GM23338 (cell line): ENCODE measurements around the gene AFAP1. TPM values are rescaled to one million over a fixed set of nuclear protein-coding genes. Genes with fewer than 3 reads are reported as not detected.

ENCODE experiments used
- ATAC-seq: fragments of 200-7000 bp; cut with Tn5 transposase; 3 replicates; pipeline ENCODE4 v1.9.1; 2020
- DNase-seq: peaks from one replicate; pipeline ENCODE4 v3.0.0-alpha.2; 2015; ENCODE audit warnings: low spot score
- H2AFZ ChIP-seq: fragments of 200-600 bp; sonication (generic); 2 replicates; pipeline ENCODE4 v1.8.0; 2016; ENCODE audit warnings: antibody characterized with exemption, mild to moderate bottlenecking, moderate library complexity
- H3F3A ChIP-seq: fragments of 200-600 bp; sonication (generic); replicated peaks from 2 replicates; pipeline ENCODE4 v1.8.0; 2017; ENCODE audit warnings: antibody characterized with exemption, mixed run types, low read depth
- H3K27ac ChIP-seq: fragments of 200-600 bp; sonication (generic); 2 replicates; pipeline ENCODE4 v1.6.1; 2016; ENCODE audit warnings: low read depth
- H3K27me3 ChIP-seq: fragments of 200-600 bp; sonication (generic); 2 replicates; pipeline ENCODE4 v1.8.0; 2016; ENCODE audit warnings: mild to moderate bottlenecking, mixed run types, moderate library complexity; ENCODE audit not compliant: insufficient read depth
- H3K36me3 ChIP-seq: fragments of 200-600 bp; sonication (generic); 2 replicates; pipeline ENCODE4 v1.8.0; 2016; ENCODE audit warnings: mild to moderate bottlenecking; ENCODE audit not compliant: insufficient read depth
- H3K4me1 ChIP-seq: fragments of 200-600 bp; sonication (generic); 2 replicates; pipeline ENCODE4 v1.8.0; 2016; ENCODE audit warnings: mild to moderate bottlenecking, moderate library complexity; ENCODE audit not compliant: insufficient read depth
- H3K4me2 ChIP-seq: fragments of 200-600 bp; sonication (generic); 2 replicates; pipeline ENCODE4 v1.7.1; 2017; ENCODE audit warnings: mixed run types
- H3K4me3 ChIP-seq: fragments of 200-600 bp; sonication (generic); 2 replicates; pipeline ENCODE4 v1.6.1; 2016; ENCODE audit warnings: mixed run types
- H3K79me2 ChIP-seq: fragments of 200-600 bp; sonication (generic); replicated peaks from 2 replicates; pipeline ENCODE4 v1.8.0; 2017; ENCODE audit warnings: mild to moderate bottlenecking; ENCODE audit not compliant: insufficient read depth
- H3K9me2 ChIP-seq: fragments of 200-600 bp; sonication (generic); 2 replicates; pipeline ENCODE4 v1.8.0; 2017; ENCODE audit not compliant: insufficient read depth
- H4K20me1 ChIP-seq: fragments of 200-600 bp; sonication (generic); replicated peaks from 2 replicates; pipeline ENCODE4 v1.8.0; 2017; ENCODE audit warnings: mild to moderate bottlenecking; ENCODE audit not compliant: insufficient read depth
- H3K27ac Mint-ChIP-seq: 2 replicates; pipeline ENCODE4 v1.8.0; 2020; ENCODE audit warnings: inconsistent platforms, mild to moderate bottlenecking, moderate library complexity, mixed read lengths
- H3K27me3 Mint-ChIP-seq: 3 replicates; pipeline ENCODE4 v1.8.0; 2022; ENCODE audit warnings: low read depth, mild to moderate bottlenecking, moderate library complexity, mixed read lengths, inconsistent platforms; ENCODE audit not compliant: insufficient read depth, poor library complexity
- H3K36me3 Mint-ChIP-seq: 3 replicates; pipeline ENCODE4 v1.8.0; 2021; ENCODE audit warnings: low read depth, mild to moderate bottlenecking, inconsistent platforms, moderate library complexity, mixed read lengths
- H3K4me1 Mint-ChIP-seq: 3 replicates; pipeline ENCODE4 v1.8.0; 2020; ENCODE audit warnings: mild to moderate bottlenecking, inconsistent platforms, mixed read lengths
- H3K4me3 Mint-ChIP-seq: 3 replicates; pipeline ENCODE4 v1.8.0; 2021; ENCODE audit warnings: moderate library complexity, mild to moderate bottlenecking, inconsistent platforms, mixed read lengths
- H3K9me3 Mint-ChIP-seq: 3 replicates; pipeline ENCODE4 v1.8.0; 2020; ENCODE audit warnings: moderate library complexity, mild to moderate bottlenecking, inconsistent platforms, mixed read lengths
- CREB1 ChIP-seq: fragments of 250-450 bp; sonication (Bioruptor Pico); IDR thresholded peaks from 2 replicates; pipeline ENCODE4 v1.5.0; 2020; ENCODE audit warnings: low read depth, mild to moderate bottlenecking, moderate library complexity
- EZH2 ChIP-seq: fragments of 200-600 bp; sonication (generic); IDR thresholded peaks from one replicate; pipeline ENCODE4 v1.8.0; 2017; ENCODE audit warnings: antibody characterized with exemption, mild to moderate bottlenecking, low read depth; ENCODE audit not compliant: unreplicated experiment
- JUNB ChIP-seq: IDR thresholded peaks from one replicate; pipeline ENCODE4 v1.6.1; 2016; ENCODE audit warnings: antibody characterized with exemption; ENCODE audit not compliant: unreplicated experiment
- NANOG ChIP-seq: IDR thresholded peaks from 2 replicates; pipeline ENCODE4 v1.6.1; 2016; ENCODE audit warnings: antibody characterized with exemption, borderline replicate concordance
- POLR2AphosphoS5 ChIP-seq: IDR thresholded peaks from 2 replicates; pipeline ENCODE4 v1.6.1; 2016; ENCODE audit warnings: antibody characterized with exemption, low read depth
- STAT1 ChIP-seq: IDR thresholded peaks from one replicate; pipeline ENCODE4 v1.6.1; 2016; ENCODE audit warnings: antibody characterized with exemption; ENCODE audit not compliant: unreplicated experiment
- ZNF114 ChIP-seq: fragments of 250-450 bp; sonication (Bioruptor Pico); IDR thresholded peaks from 2 replicates; pipeline ENCODE4 v1.5.0; 2020; ENCODE audit warnings: mild to moderate bottlenecking, moderate library complexity
- polyA plus RNA-seq: library from polyadenylated mRNA; unstranded; fragments of >200 nt; fragmentation: Nextera tagmentation; extraction: Ambion mirVana; gene quantifications from 2 replicates; pipeline ENCODE4 v1.2.1, GENCODE V29; 2016
- total RNA-seq: library from RNA; depleted of rRNA; stranded (reverse); fragments of >200 nt; shearing (Covaris generic); gene quantifications from 2 replicates; pipeline ENCODE4 v1.2.3, GENCODE V29; 2014
- TF ChIP-seq, protein P1 (sequence below), 2 experiments: fragments of 200-600 bp in 1 of 2; sonication (generic) in 1 of 2; conservative IDR thresholded peaks; 2 replicates each; pipeline versions ENCODE4 v1.5.1 to v1.6.1; 2016 to 2017; ENCODE audit warnings: antibody characterized with exemption in 2 of 2, low read depth in 2 of 2, mild to moderate bottlenecking in 2 of 2, moderate library complexity in 1 of 2
- TF ChIP-seq, protein P2 (sequence below): IDR thresholded peaks from one replicate; pipeline ENCODE4 v1.6.1; 2018; ENCODE audit warnings: antibody characterized with exemption; ENCODE audit not compliant: unreplicated experiment
- TF ChIP-seq, protein P3 (sequence below): IDR thresholded peaks from 2 replicates; pipeline ENCODE4 v1.6.1; 2016; ENCODE audit warnings: antibody characterized with exemption

AFAP1 gene
- total and polyA plus RNA-seq, 2 experiments from 2014 or later, result 6.5 to 21.5 TPM

DNA sequence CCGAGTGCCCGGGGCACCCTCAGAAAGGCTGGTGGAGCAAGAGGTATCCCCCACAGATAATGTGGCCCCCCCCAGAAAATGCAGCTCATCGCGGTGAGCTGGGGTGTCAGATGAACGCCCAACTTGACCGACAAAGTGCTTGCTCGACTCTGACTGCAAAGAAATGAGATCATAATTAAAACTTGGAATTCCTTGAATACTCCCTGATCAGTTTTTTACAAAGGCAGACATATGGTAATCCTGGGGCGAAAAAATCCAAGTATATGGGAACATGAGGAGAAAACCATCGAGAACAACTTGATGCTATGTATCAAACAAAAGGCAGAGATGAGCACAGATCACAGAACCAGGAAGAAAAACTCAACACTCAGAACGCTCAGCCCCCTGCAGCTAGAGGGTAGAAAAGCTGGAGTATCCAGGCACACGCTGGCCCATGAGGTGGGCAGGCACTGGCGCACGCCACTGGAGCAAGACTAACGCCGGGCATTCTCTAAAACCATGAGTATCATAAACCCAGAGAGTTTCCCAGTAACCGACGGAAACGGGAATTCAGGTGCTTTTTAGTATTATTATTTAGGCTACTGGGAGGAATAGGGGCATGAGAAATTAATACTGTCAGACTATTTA, 127.3 kb downstream of the AFAP1 start (continued):
- TF ChIP-seq, protein P1, sequence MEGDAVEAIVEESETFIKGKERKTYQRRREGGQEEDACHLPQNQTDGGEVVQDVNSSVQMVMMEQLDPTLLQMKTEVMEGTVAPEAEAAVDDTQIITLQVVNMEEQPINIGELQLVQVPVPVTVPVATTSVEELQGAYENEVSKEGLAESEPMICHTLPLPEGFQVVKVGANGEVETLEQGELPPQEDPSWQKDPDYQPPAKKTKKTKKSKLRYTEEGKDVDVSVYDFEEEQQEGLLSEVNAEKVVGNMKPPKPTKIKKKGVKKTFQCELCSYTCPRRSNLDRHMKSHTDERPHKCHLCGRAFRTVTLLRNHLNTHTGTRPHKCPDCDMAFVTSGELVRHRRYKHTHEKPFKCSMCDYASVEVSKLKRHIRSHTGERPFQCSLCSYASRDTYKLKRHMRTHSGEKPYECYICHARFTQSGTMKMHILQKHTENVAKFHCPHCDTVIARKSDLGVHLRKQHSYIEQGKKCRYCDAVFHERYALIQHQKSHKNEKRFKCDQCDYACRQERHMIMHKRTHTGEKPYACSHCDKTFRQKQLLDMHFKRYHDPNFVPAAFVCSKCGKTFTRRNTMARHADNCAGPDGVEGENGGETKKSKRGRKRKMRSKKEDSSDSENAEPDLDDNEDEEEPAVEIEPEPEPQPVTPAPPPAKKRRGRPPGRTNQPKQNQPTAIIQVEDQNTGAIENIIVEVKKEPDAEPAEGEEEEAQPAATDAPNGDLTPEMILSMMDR (conservative IDR thresholded peaks at IDR 0.05; ENCODE audit: low read depth in 2 of 2), result no peak
- TF ChIP-seq, protein P2, sequence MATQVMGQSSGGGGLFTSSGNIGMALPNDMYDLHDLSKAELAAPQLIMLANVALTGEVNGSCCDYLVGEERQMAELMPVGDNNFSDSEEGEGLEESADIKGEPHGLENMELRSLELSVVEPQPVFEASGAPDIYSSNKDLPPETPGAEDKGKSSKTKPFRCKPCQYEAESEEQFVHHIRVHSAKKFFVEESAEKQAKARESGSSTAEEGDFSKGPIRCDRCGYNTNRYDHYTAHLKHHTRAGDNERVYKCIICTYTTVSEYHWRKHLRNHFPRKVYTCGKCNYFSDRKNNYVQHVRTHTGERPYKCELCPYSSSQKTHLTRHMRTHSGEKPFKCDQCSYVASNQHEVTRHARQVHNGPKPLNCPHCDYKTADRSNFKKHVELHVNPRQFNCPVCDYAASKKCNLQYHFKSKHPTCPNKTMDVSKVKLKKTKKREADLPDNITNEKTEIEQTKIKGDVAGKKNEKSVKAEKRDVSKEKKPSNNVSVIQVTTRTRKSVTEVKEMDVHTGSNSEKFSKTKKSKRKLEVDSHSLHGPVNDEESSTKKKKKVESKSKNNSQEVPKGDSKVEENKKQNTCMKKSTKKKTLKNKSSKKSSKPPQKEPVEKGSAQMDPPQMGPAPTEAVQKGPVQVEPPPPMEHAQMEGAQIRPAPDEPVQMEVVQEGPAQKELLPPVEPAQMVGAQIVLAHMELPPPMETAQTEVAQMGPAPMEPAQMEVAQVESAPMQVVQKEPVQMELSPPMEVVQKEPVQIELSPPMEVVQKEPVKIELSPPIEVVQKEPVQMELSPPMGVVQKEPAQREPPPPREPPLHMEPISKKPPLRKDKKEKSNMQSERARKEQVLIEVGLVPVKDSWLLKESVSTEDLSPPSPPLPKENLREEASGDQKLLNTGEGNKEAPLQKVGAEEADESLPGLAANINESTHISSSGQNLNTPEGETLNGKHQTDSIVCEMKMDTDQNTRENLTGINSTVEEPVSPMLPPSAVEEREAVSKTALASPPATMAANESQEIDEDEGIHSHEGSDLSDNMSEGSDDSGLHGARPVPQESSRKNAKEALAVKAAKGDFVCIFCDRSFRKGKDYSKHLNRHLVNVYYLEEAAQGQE, result no peak
- TF ChIP-seq EZH2, result no peak
- TF ChIP-seq, protein P3, sequence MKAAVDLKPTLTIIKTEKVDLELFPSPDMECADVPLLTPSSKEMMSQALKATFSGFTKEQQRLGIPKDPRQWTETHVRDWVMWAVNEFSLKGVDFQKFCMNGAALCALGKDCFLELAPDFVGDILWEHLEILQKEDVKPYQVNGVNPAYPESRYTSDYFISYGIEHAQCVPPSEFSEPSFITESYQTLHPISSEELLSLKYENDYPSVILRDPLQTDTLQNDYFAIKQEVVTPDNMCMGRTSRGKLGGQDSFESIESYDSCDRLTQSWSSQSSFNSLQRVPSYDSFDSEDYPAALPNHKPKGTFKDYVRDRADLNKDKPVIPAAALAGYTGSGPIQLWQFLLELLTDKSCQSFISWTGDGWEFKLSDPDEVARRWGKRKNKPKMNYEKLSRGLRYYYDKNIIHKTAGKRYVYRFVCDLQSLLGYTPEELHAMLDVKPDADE, result no peak

DNA sequence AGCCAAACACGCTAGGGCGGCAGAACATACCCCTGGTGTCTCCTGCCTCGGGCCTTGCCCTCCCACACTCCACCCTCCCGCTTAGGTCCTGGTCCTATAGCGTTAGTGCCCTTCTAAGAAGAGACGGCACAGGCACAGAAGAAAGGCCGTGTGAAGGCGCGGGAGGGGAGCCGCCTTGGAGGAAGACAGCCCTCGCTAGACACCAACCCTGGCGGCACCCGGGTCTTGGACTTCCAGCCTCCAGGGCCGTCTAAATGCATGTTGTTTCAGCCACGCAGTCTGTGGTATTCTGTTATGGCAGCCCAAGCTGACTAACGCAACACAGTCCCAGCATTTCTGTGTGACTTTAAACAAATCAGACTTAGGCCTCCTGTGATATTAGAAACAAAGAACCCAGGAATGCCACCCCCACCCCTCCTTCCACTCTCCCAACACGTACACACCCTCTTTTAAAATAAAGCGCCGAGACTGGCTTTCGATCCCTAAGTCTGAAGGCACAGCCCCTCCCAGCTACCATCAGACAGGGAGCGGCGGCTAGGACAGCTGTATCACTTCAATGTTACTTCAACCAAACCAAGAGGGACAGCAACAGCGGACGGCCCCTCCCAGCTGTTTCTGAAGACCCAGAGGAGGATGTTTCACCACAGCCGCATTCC, 128.0 kb downstream of the AFAP1 start:
- peak; percentile 19 for ATAC-seq
- Histone ChIP-seq H3K4me1 (peaks cover 18% of the 10 kb centered on the region; the same call in 1 of the 2 replicates), H3K27me3 (no peaks in the 10 kb centered on the region), H2AFZ (no peak overlapping the region), H3K4me2 (no peak overlapping the region), H3K27ac (peak overlapping the region; percentile 63; the same call in 1 of the 2 replicates), H3K9me2 (no peaks in the 10 kb centered on the region), H4K20me1 (no peaks in the 10 kb centered on the region; the same call in 1 of the 2 replicates), H3K36me3 (peaks cover 3% of the 10 kb centered on the region; the same call in 1 of the 2 replicates), H3F3A (no peaks in the 10 kb centered on the region), H3K79me2 (no peaks in the 10 kb centered on the region), H3K4me3 (no peak overlapping the region)
- no peak overlapping the region; the same call in 1 of the 2 replicates for H3K27ac Mint-ChIP-seq
- H3K4me1 Mint-ChIP-seq, result peaks cover 27% of the 10 kb centered on the region
- H3K9me3 Mint-ChIP-seq, result no peaks in the 10 kb centered on the region; the same call in 2 of the 3 replicates
- H3K27me3 Mint-ChIP-seq, result no peaks in the 10 kb centered on the region
- DNase-seq, result peak; percentile 46
- H3K4me3 Mint-ChIP-seq, result no peak overlapping the region
- H3K36me3 Mint-ChIP-seq, result peaks cover 29% of the 10 kb centered on the region
- TF ChIP-seq ZNF114 (CRISPR knock-in tag) (no peak), STAT1 (no peak), EZH2 (no peak), POLR2AphosphoS5 (no peak), CREB1 (CRISPR knock-in tag) (no peak), NANOG (no peak), JUNB (no peak)
- TF ChIP-seq, protein P2, result no peak
- TF ChIP-seq, protein P3, result no peak
- TF ChIP-seq, protein P1 (conservative IDR thresholded peaks at IDR 0.05; ENCODE audit: low read depth in 2 of 2), result no peak
